ENCODE measurements around the gene PLXNA2.

The PLXNA2 gene

DNA sequence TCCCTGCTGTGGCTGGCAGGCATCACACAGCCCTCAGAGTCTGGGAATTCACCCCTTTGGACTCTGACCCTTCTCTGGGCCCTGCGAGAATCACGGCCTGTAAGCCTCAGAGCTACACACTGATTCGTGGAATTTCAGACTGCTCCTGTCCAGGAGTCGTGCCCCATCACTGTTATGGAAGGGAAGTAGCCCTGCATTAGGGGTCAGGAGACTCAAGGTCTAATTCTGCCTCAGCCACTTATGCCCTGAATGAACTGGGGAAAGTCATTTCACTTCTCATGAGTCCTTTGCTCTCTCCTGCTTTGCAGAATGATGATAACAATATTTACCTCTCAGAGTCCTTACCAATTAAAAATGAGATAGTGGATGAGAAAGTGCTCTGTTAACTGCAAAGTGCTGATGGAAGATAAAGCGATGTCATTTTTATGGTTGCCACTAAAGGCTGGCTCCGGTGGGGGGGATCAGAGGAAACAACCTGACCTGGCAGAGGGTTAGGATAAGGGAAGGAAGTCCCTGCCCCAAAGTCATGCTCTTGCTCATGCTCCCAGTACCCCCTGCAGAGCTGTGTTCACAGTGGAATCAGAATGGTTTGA lies 184.7 kb downstream of the PLXNA2 start:
- DNase-seq (ENCODE audit: low spot score) = peak; percentile 66

GRCh38 chr1:208058756-208059155 lies 185.4 kb downstream of the PLXNA2 start:
- DNase-seq (ENCODE audit: low spot score) = no peak

DNA sequence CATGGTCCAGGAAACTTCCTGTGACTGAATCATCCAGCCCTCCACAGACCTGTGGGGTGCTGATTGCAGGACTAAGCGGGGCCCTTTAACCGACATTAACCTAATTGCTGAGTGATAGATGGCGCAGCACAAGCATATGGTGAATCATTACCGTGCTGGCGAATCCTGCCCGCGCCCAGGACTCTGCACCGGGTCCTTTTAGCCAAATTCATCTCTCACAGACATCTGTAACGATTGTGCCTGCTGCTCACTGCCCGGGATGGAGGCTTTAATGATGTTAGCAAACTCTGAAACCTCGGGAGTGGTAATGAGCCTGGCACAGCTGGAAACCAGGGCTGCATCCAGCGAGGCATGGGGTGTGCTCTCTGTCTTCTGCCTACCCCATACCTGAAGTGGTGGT lies 185.9 kb downstream of the PLXNA2 start:
- DNase-seq (ENCODE audit: low spot score) = no peak

GRCh38 chr1:208057056-208057455 lies 187.1 kb downstream of the PLXNA2 start:
- no peak for DNase-seq (ENCODE audit: low spot score)

DNA sequence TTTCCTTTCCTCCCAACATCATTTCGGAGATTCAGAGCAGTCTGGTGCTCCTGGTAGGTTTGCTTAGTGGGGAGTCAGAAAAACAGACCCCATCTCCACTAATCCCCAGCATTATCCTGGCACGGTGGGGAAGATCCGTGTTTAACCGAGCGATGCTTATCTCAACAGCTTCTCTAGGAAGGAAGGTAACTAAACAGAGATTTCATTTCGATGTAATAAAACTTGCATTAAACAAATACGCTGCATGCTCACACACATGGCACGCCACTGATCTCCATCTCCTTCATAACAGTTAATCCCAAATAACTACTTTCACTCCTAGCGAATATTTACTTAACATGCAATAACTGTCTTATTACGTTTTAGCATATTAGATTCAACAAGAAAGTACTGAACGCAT lies 188.6 kb downstream of the PLXNA2 start:
- no peak for DNase-seq (ENCODE audit: low spot score)

GRCh38 chr1:208054911-208055379 lies 189.2 kb downstream of the PLXNA2 start:
- DNase-seq (ENCODE audit: low spot score) = no peak

DNA sequence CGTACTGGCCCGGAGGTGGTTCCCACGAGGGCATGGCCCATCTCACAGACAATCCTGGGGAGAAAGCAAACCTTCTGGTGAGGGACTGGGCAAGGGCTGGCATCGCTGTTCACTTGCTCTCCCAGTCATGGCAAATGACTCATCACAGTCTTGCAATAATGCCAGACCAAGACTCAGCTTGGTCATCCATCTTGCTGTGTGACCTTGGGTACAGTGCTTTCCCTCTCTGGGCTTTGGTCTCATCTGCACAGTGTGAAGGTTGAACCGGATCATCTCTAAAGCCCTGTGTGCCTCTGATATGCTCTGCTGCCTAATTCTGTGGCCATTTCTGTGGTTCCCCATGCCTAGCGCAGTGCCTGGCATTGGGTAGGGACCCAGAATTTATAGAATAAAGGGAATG lies 189.7 kb downstream of the PLXNA2 start:
- no peak for DNase-seq (ENCODE audit: low spot score)

DNA sequence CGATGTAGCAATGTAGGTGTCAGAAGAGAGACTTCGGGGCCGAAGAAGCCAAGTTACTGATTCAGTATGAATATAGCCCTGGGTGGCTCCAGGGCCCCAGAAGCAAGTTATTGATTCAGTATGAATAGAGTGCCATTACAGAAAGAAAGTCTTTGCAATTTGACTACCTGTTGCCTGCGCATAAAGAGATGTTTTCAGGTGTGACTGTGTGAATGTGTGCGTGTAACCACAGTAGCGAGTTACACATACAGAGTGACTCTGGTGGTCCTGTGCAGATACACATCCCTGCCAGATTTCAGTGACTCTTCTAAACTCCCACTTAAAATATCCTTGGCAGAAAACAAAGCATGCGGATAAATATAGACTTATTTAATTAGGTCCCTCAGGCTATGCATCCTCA lies 190.5 kb downstream of the PLXNA2 start:
- DNase-seq (ENCODE audit: low spot score) = no peak

DNA sequence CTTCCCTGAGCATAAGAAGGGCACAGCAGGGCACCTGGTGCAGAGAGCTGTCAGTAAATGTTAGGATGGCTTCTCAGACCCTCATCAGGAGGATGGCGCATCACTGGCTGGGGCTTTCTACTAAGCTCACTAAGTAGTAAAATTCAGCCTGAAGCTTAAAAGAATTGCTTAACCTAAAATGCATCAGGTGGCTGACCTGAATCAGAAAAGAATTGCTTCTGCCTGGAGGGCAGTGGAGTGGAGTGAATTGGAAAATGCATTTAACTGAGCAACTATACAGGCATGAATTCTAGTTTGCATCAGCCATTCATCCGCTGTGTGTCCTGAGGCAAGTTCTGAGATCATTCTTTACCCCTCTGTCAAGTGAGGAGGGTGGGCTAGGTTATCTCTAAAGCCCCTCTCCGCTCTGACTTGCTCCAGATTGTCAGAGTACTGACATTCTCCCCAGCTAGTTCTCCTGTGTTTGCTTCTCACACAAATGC lies 191.2 kb downstream of the PLXNA2 start:
- no peak for DNase-seq (ENCODE audit: low spot score)

DNA sequence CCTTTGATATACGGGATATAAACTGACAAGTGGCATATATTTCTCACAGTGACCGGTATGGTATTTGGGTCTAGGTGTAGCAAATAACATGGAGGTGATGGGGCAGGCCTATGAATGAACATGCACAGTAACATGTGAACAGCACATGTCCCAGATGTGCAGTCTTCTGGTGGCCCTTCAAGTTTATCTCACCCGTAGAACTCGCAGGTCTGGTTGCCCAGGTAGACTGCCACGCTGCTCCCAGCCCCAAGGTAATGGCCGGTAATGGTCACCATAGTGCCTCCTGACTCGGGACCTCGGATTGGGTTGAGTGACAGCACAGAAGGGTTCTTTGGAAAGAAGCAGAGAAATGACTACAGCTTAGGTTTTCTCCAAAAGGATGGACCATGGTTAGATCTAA lies 192.0 kb downstream of the PLXNA2 start:
- DNase-seq (ENCODE audit: low spot score) = no peak

DNA sequence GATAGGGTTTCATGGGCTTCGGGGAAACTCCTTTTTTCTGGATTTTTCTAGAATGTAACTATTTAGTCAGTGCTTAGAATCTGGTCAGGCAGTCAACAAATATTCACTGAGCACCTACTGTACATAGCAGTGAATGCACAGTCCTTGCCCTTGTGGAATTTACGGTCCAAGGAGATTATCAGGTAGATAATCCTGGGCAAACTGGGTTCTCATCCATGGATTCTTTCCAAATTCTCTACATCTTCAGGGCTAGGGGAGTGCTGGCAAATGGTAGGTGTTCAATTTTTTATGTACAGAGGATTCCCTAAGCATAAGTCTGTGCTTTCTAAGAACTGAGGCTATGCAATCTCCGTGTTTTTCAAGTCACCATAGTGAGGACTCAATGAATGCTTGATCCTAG lies 192.5 kb downstream of the PLXNA2 start:
- no peak for DNase-seq (ENCODE audit: low spot score)

DNA sequence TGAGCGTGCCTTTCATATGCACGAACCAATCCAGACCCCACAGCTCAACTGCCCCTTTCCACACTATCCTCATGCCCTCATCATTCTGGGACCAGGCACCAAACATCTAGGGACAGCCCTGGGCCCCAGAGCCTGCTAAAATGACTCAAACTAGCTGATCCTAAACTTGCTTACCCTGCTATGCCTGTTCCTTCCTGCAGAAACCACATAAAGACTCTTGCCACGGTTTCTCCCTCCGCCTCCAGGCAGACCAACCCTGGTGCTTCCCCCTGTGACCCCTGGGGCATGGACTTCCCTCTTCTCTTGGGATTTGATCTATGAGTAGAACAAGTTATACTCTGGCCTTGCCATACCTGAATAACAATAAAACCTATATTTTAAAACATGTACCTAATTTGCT lies 195.3 kb downstream of the PLXNA2 start:
- no peak for DNase-seq (ENCODE audit: low spot score)

GRCh38 chr1:208047975-208048374 lies 196.2 kb downstream of the PLXNA2 start:
- DNase-seq (ENCODE audit: low spot score) = no peak

GRCh38 chr1:208047476-208047934 lies 196.7 kb downstream of the PLXNA2 start:
- DNase-seq (ENCODE audit: low spot score) = no peak

DNA sequence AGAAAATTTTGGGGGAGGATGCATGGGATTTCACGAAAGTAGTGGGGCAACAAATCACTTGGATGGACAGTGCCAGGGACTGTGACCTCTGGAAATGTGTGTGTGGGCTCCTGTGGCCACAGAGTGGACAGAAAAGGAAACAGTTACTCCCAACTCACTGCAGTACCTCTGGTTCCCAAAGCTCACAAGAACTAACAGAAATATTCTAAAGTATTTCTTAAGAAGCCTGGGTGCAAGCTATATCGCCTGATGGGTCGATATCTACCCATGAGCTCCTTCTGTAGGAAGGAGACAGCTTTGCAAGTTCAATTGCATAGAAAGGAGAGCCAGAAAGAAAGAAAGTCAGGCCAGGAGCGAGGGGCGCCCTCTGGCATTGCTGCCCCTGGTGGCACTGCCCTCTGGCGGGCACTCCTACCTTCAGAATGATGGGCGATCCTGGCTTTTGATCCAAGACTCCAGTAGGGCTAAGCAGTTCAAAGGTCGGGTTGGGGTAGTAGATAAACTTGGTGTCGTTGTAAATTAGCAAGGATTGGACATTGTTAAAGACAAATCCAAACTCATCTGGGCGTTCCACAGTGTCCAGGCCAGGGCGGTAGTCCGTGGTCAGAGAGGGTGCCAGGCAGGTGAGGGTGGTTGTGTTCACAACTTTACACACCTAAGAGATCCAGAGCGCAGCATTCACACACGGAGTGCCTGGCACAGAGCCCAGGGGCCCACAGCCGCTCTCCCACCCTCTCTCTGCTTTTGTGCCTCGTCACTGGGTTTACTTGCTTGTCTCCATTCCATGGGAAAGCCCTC lies 198.5 kb downstream of the PLXNA2 start:
- no peak for DNase-seq (ENCODE audit: low spot score)

GRCh38 chr1:208044589-208045462 lies 199.4 kb downstream of the PLXNA2 start:
- DNase-seq (ENCODE audit: low spot score) = no peak

- no peak for DNase-seq (ENCODE audit: low spot score)
These were observed 200.4 kb downstream of the PLXNA2 start for GRCh38 chr1:208043691-208044181.

GRCh38 chr1:208042868-208043267 lies 201.3 kb downstream of the PLXNA2 start:
- DNase-seq (ENCODE audit: low spot score) = no peak

GRCh38 chr1:208042041-208042615 lies 202.1 kb downstream of the PLXNA2 start:
- DNase-seq (ENCODE audit: low spot score) = no peak

DNA sequence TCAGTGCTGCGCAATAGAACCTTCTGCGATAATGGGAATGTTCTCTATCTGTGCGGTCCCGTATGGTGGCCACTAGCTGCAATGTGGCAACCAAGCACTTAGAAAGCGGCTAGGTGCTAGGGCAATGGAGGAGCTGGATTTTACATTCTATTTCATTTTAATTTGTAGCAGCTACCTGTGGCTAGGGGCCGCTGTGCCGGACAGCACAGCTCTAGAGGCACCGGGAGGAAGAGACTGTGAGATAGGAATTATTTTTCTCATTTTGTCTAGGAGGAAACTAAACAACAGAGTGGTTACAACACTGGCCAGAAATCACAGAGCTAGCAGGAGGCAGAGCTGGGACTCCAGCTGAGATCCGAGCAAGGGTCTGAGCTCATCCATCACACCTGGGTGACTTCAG lies 202.7 kb downstream of the PLXNA2 start:
- no peak for DNase-seq (ENCODE audit: low spot score)

GRCh38 chr1:208040821-208041297 lies 203.3 kb downstream of the PLXNA2 start:
- no peak for DNase-seq (ENCODE audit: low spot score)
